ENCODE measurements around the gene LPCAT1.

- TF ChIP-seq POLR2A (IDR thresholded peaks at IDR 0.05; ENCODE audit: low read depth, low read length) (no peak), TAF1 (IDR thresholded peaks at IDR 0.05; ENCODE audit: borderline replicate concordance, low read depth, low read length) (no peak)
Measured at GRCh38 chr5:1416856-1417469, 106.8 kb downstream of the LPCAT1 start.
